GM23338 (cell line): ENCODE measurements around the gene ITPR2. TPM values are rescaled to one million over a fixed set of nuclear protein-coding genes. Genes with fewer than 3 reads are reported as not detected.

Experiments
- ATAC-seq: fragments of 200-7000 bp; cut with Tn5 transposase; 3 replicates; pipeline ENCODE4 v1.9.1; 2020
- DNase-seq: peaks from one replicate; pipeline ENCODE4 v3.0.0-alpha.2; 2015; ENCODE audit warnings: low spot score
- H2AFZ ChIP-seq: fragments of 200-600 bp; sonication (generic); 2 replicates; pipeline ENCODE4 v1.8.0; 2016; ENCODE audit warnings: antibody characterized with exemption, mild to moderate bottlenecking, moderate library complexity
- H3F3A ChIP-seq: fragments of 200-600 bp; sonication (generic); replicated peaks from 2 replicates; pipeline ENCODE4 v1.8.0; 2017; ENCODE audit warnings: antibody characterized with exemption, mixed run types, low read depth
- H3K27ac ChIP-seq: fragments of 200-600 bp; sonication (generic); 2 replicates; pipeline ENCODE4 v1.6.1; 2016; ENCODE audit warnings: low read depth
- H3K27me3 ChIP-seq: fragments of 200-600 bp; sonication (generic); 2 replicates; pipeline ENCODE4 v1.8.0; 2016; ENCODE audit warnings: mild to moderate bottlenecking, mixed run types, moderate library complexity; ENCODE audit not compliant: insufficient read depth
- H3K36me3 ChIP-seq: fragments of 200-600 bp; sonication (generic); 2 replicates; pipeline ENCODE4 v1.8.0; 2016; ENCODE audit warnings: mild to moderate bottlenecking; ENCODE audit not compliant: insufficient read depth
- H3K4me1 ChIP-seq: fragments of 200-600 bp; sonication (generic); 2 replicates; pipeline ENCODE4 v1.8.0; 2016; ENCODE audit warnings: mild to moderate bottlenecking, moderate library complexity; ENCODE audit not compliant: insufficient read depth
- H3K4me2 ChIP-seq: fragments of 200-600 bp; sonication (generic); 2 replicates; pipeline ENCODE4 v1.7.1; 2017; ENCODE audit warnings: mixed run types
- H3K4me3 ChIP-seq: fragments of 200-600 bp; sonication (generic); 2 replicates; pipeline ENCODE4 v1.6.1; 2016; ENCODE audit warnings: mixed run types
- H3K79me2 ChIP-seq: fragments of 200-600 bp; sonication (generic); replicated peaks from 2 replicates; pipeline ENCODE4 v1.8.0; 2017; ENCODE audit warnings: mild to moderate bottlenecking; ENCODE audit not compliant: insufficient read depth
- H3K9me2 ChIP-seq: fragments of 200-600 bp; sonication (generic); 2 replicates; pipeline ENCODE4 v1.8.0; 2017; ENCODE audit not compliant: insufficient read depth
- H4K20me1 ChIP-seq: fragments of 200-600 bp; sonication (generic); replicated peaks from 2 replicates; pipeline ENCODE4 v1.8.0; 2017; ENCODE audit warnings: mild to moderate bottlenecking; ENCODE audit not compliant: insufficient read depth
- H3K27ac Mint-ChIP-seq: 2 replicates; pipeline ENCODE4 v1.8.0; 2020; ENCODE audit warnings: inconsistent platforms, mild to moderate bottlenecking, moderate library complexity, mixed read lengths
- H3K27me3 Mint-ChIP-seq: 3 replicates; pipeline ENCODE4 v1.8.0; 2022; ENCODE audit warnings: low read depth, mild to moderate bottlenecking, moderate library complexity, mixed read lengths, inconsistent platforms; ENCODE audit not compliant: insufficient read depth, poor library complexity
- H3K36me3 Mint-ChIP-seq: 3 replicates; pipeline ENCODE4 v1.8.0; 2021; ENCODE audit warnings: low read depth, mild to moderate bottlenecking, inconsistent platforms, moderate library complexity, mixed read lengths
- H3K4me1 Mint-ChIP-seq: 3 replicates; pipeline ENCODE4 v1.8.0; 2020; ENCODE audit warnings: mild to moderate bottlenecking, inconsistent platforms, mixed read lengths
- H3K4me3 Mint-ChIP-seq: 3 replicates; pipeline ENCODE4 v1.8.0; 2021; ENCODE audit warnings: moderate library complexity, mild to moderate bottlenecking, inconsistent platforms, mixed read lengths
- H3K9me3 Mint-ChIP-seq: 3 replicates; pipeline ENCODE4 v1.8.0; 2020; ENCODE audit warnings: moderate library complexity, mild to moderate bottlenecking, inconsistent platforms, mixed read lengths
- CTCF ChIP-seq, 2 experiments: fragments of 200-600 bp in 1 of 2; sonication (generic) in 1 of 2; conservative IDR thresholded peaks; 2 replicates each; pipeline versions ENCODE4 v1.5.1 to v1.6.1; 2016 to 2017; ENCODE audit warnings: antibody characterized with exemption in 2 of 2, low read depth in 2 of 2, mild to moderate bottlenecking in 2 of 2, moderate library complexity in 1 of 2
- REST ChIP-seq: IDR thresholded peaks from one replicate; pipeline ENCODE4 v1.6.1; 2018; ENCODE audit warnings: antibody characterized with exemption; ENCODE audit not compliant: unreplicated experiment
- ZNF331 ChIP-seq: fragments of 250-450 bp; sonication (Bioruptor Pico); IDR thresholded peaks from 2 replicates; pipeline ENCODE4 v1.5.0; 2020; ENCODE audit warnings: low read depth, mild to moderate bottlenecking, moderate library complexity
- polyA plus RNA-seq: library from polyadenylated mRNA; unstranded; fragments of >200 nt; fragmentation: Nextera tagmentation; extraction: Ambion mirVana; gene quantifications from 2 replicates; pipeline ENCODE4 v1.2.1, GENCODE V29; 2016
- total RNA-seq: library from RNA; depleted of rRNA; stranded (reverse); fragments of >200 nt; shearing (Covaris generic); gene quantifications from 2 replicates; pipeline ENCODE4 v1.2.3, GENCODE V29; 2014

ITPR2 gene
- total and polyA plus RNA-seq, 2 experiments from 2014 or later: 44.5 to 65.2 TPM

- no peaks in the 10 kb centered on the region; the same call in 1 of the 2 replicates for H3K9me2 ChIP-seq
- ATAC-seq (no peak), DNase-seq (no peak)
- H3F3A ChIP-seq: no peaks in the 10 kb centered on the region
- H2AFZ ChIP-seq: no peak overlapping the region
- Mint-ChIP-seq H3K4me3 (no peak overlapping the region), H3K27me3 (no peaks in the 10 kb centered on the region), H3K36me3 (peaks cover 28% of the 10 kb centered on the region), H3K4me1 (no peaks in the 10 kb centered on the region), H3K27ac (no peak overlapping the region; the same call in 1 of the 2 replicates), H3K9me3 (peaks cover 14% of the 10 kb centered on the region; the same call in 2 of the 3 replicates)
- H3K27me3 ChIP-seq: no peaks in the 10 kb centered on the region
- H3K36me3 ChIP-seq: peaks cover 3% of the 10 kb centered on the region; the same call in 1 of the 2 replicates
- H3K4me3 ChIP-seq: no peak overlapping the region
- TF ChIP-seq CTCF (conservative IDR thresholded peaks at IDR 0.05; ENCODE audit: low read depth in 2 of 2): no peak
- no peak overlapping the region for H3K27ac ChIP-seq
- H3K4me2 ChIP-seq: no peak overlapping the region
- no peaks in the 10 kb centered on the region for H3K79me2 ChIP-seq
- no peaks in the 10 kb centered on the region for H3K4me1 ChIP-seq
- H4K20me1 ChIP-seq: no peaks in the 10 kb centered on the region
Measured at GRCh38 chr12:26548227-26548626, 284.8 kb downstream of the ITPR2 start.

GRCh38 chr12:26546535-26547314 is 286.3 kb downstream of the ITPR2 start:
- H3K27me3 Mint-ChIP-seq: peaks cover 2% of the 10 kb centered on the region
- Histone ChIP-seq H3K4me3 (no peak overlapping the region), H3K27ac (no peak overlapping the region), H3K9me2 (no peaks in the 10 kb centered on the region; the same call in 1 of the 2 replicates), H3F3A (no peaks in the 10 kb centered on the region), H4K20me1 (no peaks in the 10 kb centered on the region), H3K4me1 (no peaks in the 10 kb centered on the region), H3K27me3 (no peaks in the 10 kb centered on the region), H3K36me3 (peaks cover 3% of the 10 kb centered on the region; the same call in 1 of the 2 replicates), H3K79me2 (no peaks in the 10 kb centered on the region), H3K4me2 (no peak overlapping the region), H2AFZ (no peak overlapping the region)
- H3K4me3 Mint-ChIP-seq: no peak overlapping the region
- H3K27ac Mint-ChIP-seq: no peak overlapping the region
- no peaks in the 10 kb centered on the region for H3K4me1 Mint-ChIP-seq
- peaks cover 14% of the 10 kb centered on the region; the same call in 2 of the 3 replicates for H3K9me3 Mint-ChIP-seq
- ATAC-seq (no peak), DNase-seq (no peak)
- H3K36me3 Mint-ChIP-seq: peaks cover 28% of the 10 kb centered on the region
- no peak for TF ChIP-seq REST
- no peak for TF ChIP-seq ZNF331 (CRISPR knock-in tag)
